Activated CD8-positive, alpha-beta T cell treated with anti-CD3 and anti-CD28 coated beads for 36 hours (primary cell): ENCODE measurements around the gene TNP2. TPM values are rescaled to one million over a fixed set of nuclear protein-coding genes. Genes with fewer than 3 reads are reported as not detected.

ENCODE experiments used
- ATAC-seq: fragments of 200-7000 bp; cut with Tn5 transposase; one replicate; pipeline ENCODE4 v1.10.0; 2021; ENCODE audit warnings: mild to moderate bottlenecking, moderate library complexity
- CTCF ChIA-PET: fragments of 350-600 bp; sonication (Branson Sonifier 250); formaldehyde crosslinking; loops from one replicate; lab custom pipeline; 2021; ENCODE audit warnings: antibody characterized with exemption; lab: Charles Lee
- POLR2A ChIA-PET: fragments of 350-600 bp; sonication (Branson Sonifier 250); formaldehyde crosslinking; loops from one replicate; lab custom pipeline; 2021; ENCODE audit warnings: antibody characterized with exemption; lab: Charles Lee
- DNase-seq: peaks from one replicate; pipeline ENCODE4 v3.0.0-alpha.2; 2020
- H3K27ac Mint-ChIP-seq: one replicate; pipeline ENCODE4 v1.8.0; 2021; ENCODE audit warnings: mild to moderate bottlenecking, mixed read lengths
- H3K27me3 Mint-ChIP-seq: one replicate; pipeline ENCODE4 v1.8.0; 2021; ENCODE audit warnings: mixed read lengths
- H3K36me3 Mint-ChIP-seq: one replicate; pipeline ENCODE4 v1.8.0; 2021; ENCODE audit warnings: low read depth, mixed read lengths
- H3K4me1 Mint-ChIP-seq: one replicate; pipeline ENCODE4 v1.8.0; 2021; ENCODE audit warnings: low read depth, mixed read lengths
- H3K4me3 Mint-ChIP-seq: one replicate; pipeline ENCODE4 v1.8.0; 2021; ENCODE audit warnings: mild to moderate bottlenecking, moderate library complexity, mixed read lengths
- H3K9me3 Mint-ChIP-seq: one replicate; pipeline ENCODE4 v1.8.0; 2021; ENCODE audit warnings: mixed read lengths
- CTCF ChIP-seq: fragments of 200-600 bp; IDR thresholded peaks from one replicate; pipeline ENCODE4 v1.8.0; 2022; ENCODE audit warnings: antibody characterized with exemption, mild to moderate bottlenecking
- intact Hi-C: fragments of 100-400 bp; cut with micrococcal nuclease; formaldehyde crosslinking; loops from one replicate; pipeline ENCODE4 v1.10.0; 2022
- total RNA-seq, 2 experiments: library from RNA; stranded (reverse); gene quantifications; one replicate each; pipeline ENCODE4 v1.2.3, GENCODE V29; 2021

The TNP2 gene
- total RNA-seq, 2 experiments from 2014 or later: not detected

- H3K4me3 Mint-ChIP-seq: no peak overlapping the region
- no peaks in the 10 kb centered on the region for H3K9me3 Mint-ChIP-seq
- no peak for DNase-seq
- intact Hi-C loops: no loop called here
- H3K27me3 Mint-ChIP-seq: no peaks in the 10 kb centered on the region
- no peaks in the 10 kb centered on the region for H3K36me3 Mint-ChIP-seq
- H3K4me1 Mint-ChIP-seq: peaks cover 60% of the 10 kb centered on the region
- POLR2A ChIA-PET: interaction anchor here (2.0 to 4.1 kb wide), 5 partner anchors 11 to 20 kb away, joined by 8 to 52 read pairs (median 29); partner anchors contain the start of gene SOCS1
- CTCF ChIA-PET: interaction anchor here (0.9 to 2.6 kb wide), 4 partner anchors 10 to 141 kb away, joined by 3 to 13 read pairs (median 4); partner anchors contain the start of gene SOCS1
- peak overlapping the region; percentile 84 for H3K27ac Mint-ChIP-seq
- ATAC-seq: no peak
- TF ChIP-seq CTCF: no peak
Observed at GRCh38 chr16:11234884-11235702, 34.0 kb downstream of the TNP2 start.

GRCh38 chr16:11233727-11234376 lies 35.3 kb downstream of the TNP2 start:
- H3K27ac Mint-ChIP-seq: peak overlapping the region; percentile 98

GRCh38 chr16:11232852-11233726 lies 36.0 kb downstream of the TNP2 start:
- Mint-ChIP-seq H3K27me3 (no peaks in the 10 kb centered on the region), H3K27ac (peak overlapping the region; percentile 98), H3K9me3 (no peaks in the 10 kb centered on the region), H3K4me1 (peaks cover 75% of the 10 kb centered on the region), H3K36me3 (no peaks in the 10 kb centered on the region), H3K4me3 (peak overlapping the region; percentile 63)
- peak; percentile 81 for ATAC-seq
- peak; percentile 97 for DNase-seq
- intact Hi-C loops: loop anchor here (1.0 to 2.0 kb wide), 2 partner anchors 8 to 138 kb away; no protein-coding TSS in a partner anchor
- TF ChIP-seq CTCF: no peak
- ChIA-PET POLR2A (interaction anchor here (0.6 to 4.1 kb wide), 18 partner anchors 9 to 270 kb away, joined by 3 to 52 read pairs (median 4); partner anchors contain the start of gene SOCS1), CTCF (interaction anchor here (0.9 to 2.6 kb wide), 8 partner anchors 8 to 262 kb away, joined by 3 to 13 read pairs (median 4); partner anchors contain the start of gene SOCS1)

More at GRCh38 chr16:11233727-11234376, 35.3 kb downstream of the TNP2 start:
- no peak for TF ChIP-seq CTCF
- Mint-ChIP-seq H3K4me3 (peak overlapping the region; percentile 63), H3K4me1 (peaks cover 71% of the 10 kb centered on the region), H3K9me3 (no peaks in the 10 kb centered on the region), H3K27me3 (no peaks in the 10 kb centered on the region), H3K36me3 (no peaks in the 10 kb centered on the region)
- intact Hi-C loops: loop anchor here (1.0 to 2.0 kb wide), 2 partner anchors 9 to 139 kb away; no protein-coding TSS in a partner anchor
- peak; percentile 91 for DNase-seq
- ATAC-seq: peak; percentile 62
- ChIA-PET CTCF (interaction anchor here (0.9 to 2.6 kb wide), 8 partner anchors 9 to 263 kb away, joined by 3 to 13 read pairs (median 4); partner anchors contain the start of gene SOCS1), POLR2A (interaction anchor here (0.6 to 4.1 kb wide), 15 partner anchors 9 to 270 kb away, joined by 3 to 52 read pairs (median 5); partner anchors contain the start of gene SOCS1)

GRCh38 chr16:11232302-11232851 lies 36.7 kb downstream of the TNP2 start:
- ATAC-seq (no peak), DNase-seq (no peak)
- CTCF ChIA-PET: interaction anchor here (1.1 to 2.6 kb wide), 4 partner anchors 8 to 261 kb away, joined by 3 to 13 read pairs (median 8); partner anchors contain the start of gene SOCS1
- TF ChIP-seq CTCF: no peak
- Mint-ChIP-seq H3K27me3 (no peaks in the 10 kb centered on the region), H3K9me3 (no peaks in the 10 kb centered on the region), H3K36me3 (no peaks in the 10 kb centered on the region), H3K27ac (peak overlapping the region; percentile 98), H3K4me3 (peak overlapping the region; percentile 63), H3K4me1 (peaks cover 74% of the 10 kb centered on the region)
- intact Hi-C loops: loop anchor here (2.0 kb wide), 1 partner anchor 138 kb away; no protein-coding TSS in a partner anchor
- POLR2A ChIA-PET: interaction anchor here (1.0 to 4.0 kb wide), 9 partner anchors 14 to 180 kb away, joined by 3 to 52 read pairs (median 5); partner anchors contain the start of gene SOCS1
